ENCODE data around the gene CPEB4. TPM values are rescaled to one million over a fixed set of nuclear protein-coding genes. Genes with fewer than 3 reads are reported as not detected.

The CPEB4 gene
- total and polyA plus RNA-seq, 2 experiments from 2014 or later = 5.9 to 10.2 TPM

DNA sequence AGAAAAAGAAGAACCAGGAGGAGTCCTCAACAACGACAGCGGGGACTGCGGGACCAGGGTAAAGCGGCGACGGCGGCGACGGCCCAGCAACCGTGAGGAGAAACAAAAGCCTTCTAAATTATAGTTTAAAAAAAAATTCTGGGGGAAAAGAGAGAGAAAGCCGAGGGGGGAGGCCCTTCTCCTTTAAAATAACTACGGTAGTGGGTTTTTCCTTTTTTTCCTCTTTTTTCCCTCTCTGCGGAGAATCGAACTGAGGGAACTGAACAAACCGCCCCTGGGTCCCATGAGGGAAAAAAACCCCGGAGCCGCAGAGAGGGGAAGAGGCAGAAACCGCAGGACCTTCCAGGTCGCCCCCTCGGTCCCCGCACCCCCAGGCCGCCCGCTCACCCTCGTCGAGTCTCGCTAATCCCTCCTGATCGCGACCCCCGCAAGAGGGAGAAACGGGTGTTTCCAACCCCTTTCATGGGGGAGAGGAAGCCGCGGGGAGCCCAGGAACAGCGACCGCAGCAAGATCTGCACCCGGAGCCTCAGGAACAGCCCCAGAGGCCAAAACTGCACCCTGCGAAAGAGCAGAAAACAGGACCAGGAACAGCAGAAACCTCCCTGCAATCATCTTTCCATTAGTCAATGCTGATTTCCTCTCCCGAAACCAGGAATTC, 453 bp downstream of the CPEB4 start (continued):
- TF ChIP-seq, protein P1, sequence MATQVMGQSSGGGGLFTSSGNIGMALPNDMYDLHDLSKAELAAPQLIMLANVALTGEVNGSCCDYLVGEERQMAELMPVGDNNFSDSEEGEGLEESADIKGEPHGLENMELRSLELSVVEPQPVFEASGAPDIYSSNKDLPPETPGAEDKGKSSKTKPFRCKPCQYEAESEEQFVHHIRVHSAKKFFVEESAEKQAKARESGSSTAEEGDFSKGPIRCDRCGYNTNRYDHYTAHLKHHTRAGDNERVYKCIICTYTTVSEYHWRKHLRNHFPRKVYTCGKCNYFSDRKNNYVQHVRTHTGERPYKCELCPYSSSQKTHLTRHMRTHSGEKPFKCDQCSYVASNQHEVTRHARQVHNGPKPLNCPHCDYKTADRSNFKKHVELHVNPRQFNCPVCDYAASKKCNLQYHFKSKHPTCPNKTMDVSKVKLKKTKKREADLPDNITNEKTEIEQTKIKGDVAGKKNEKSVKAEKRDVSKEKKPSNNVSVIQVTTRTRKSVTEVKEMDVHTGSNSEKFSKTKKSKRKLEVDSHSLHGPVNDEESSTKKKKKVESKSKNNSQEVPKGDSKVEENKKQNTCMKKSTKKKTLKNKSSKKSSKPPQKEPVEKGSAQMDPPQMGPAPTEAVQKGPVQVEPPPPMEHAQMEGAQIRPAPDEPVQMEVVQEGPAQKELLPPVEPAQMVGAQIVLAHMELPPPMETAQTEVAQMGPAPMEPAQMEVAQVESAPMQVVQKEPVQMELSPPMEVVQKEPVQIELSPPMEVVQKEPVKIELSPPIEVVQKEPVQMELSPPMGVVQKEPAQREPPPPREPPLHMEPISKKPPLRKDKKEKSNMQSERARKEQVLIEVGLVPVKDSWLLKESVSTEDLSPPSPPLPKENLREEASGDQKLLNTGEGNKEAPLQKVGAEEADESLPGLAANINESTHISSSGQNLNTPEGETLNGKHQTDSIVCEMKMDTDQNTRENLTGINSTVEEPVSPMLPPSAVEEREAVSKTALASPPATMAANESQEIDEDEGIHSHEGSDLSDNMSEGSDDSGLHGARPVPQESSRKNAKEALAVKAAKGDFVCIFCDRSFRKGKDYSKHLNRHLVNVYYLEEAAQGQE (IDR thresholded peaks at IDR 0.05; ENCODE audit: unreplicated experiment) = no peak
- TF ChIP-seq ZNF331 (CRISPR knock-in tag; IDR thresholded peaks at IDR 0.05; ENCODE audit: low read depth) (no peak), POLR2AphosphoS5 (IDR thresholded peaks at IDR 0.05; ENCODE audit: low read depth) (no peak), STAT1 (IDR thresholded peaks at IDR 0.05; ENCODE audit: unreplicated experiment) (no peak)

DNA sequence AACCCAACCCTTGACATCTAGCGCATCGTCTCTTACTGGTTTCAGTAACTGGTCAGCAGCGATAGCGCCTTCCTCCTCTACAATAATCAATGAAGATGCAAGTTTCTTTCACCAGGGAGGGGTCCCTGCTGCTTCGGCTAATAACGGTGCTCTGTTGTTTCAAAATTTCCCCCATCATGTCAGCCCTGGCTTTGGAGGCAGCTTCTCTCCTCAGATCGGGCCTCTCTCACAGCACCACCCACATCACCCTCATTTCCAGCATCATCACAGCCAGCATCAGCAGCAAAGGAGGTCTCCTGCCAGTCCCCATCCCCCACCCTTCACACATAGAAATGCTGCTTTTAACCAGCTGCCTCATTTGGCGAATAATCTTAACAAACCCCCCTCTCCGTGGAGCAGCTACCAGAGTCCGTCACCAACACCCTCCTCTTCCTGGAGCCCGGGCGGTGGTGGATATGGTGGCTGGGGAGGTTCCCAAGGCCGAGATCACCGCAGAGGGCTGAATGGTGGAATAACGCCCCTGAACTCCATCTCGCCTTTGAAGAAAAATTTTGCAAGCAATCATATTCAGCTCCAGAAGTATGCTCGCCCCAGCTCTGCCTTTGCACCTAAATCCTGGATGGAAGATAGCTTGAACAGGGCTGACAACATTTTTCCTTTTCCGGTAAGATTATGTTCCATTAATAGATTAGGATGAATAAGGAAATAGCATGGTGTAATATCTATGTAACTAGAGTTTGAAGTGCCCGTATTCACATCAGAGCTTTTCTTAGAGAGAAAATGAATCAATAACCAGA, 2.2 kb downstream of the CPEB4 start:
- H3K36me3 Mint-ChIP-seq (ENCODE audit: low read depth) = no peaks in the 10 kb centered on the region
- no peaks in the 10 kb centered on the region for H3K9me2 ChIP-seq (ENCODE audit: insufficient read depth)
- H3K27me3 Mint-ChIP-seq (ENCODE audit: insufficient read depth, low read depth, poor library complexity) = peaks cover 7% of the 10 kb centered on the region
- H3K4me1 Mint-ChIP-seq = peaks cover 42% of the 10 kb centered on the region
- no peaks in the 10 kb centered on the region for H3K36me3 ChIP-seq (ENCODE audit: insufficient read depth)
- TF ChIP-seq, protein P1 (IDR thresholded peaks at IDR 0.05; ENCODE audit: unreplicated experiment) = no peak
- TF ChIP-seq STAT1 (IDR thresholded peaks at IDR 0.05; ENCODE audit: unreplicated experiment) = no peak
- TF ChIP-seq JUNB (IDR thresholded peaks at IDR 0.05; ENCODE audit: unreplicated experiment) = no peak
- peaks cover 44% of the 10 kb centered on the region for H3K4me1 ChIP-seq (ENCODE audit: insufficient read depth)
- peak overlapping the region; percentile 74 for H2AFZ ChIP-seq
- H3K4me3 Mint-ChIP-seq = peak overlapping the region; percentile 82
- H3K79me2 ChIP-seq (replicated peaks; ENCODE audit: insufficient read depth) = peaks cover 30% of the 10 kb centered on the region
- peak; percentile 56 for DNase-seq (ENCODE audit: low spot score)
- no peak overlapping the region for H3K27ac ChIP-seq (ENCODE audit: low read depth)
- peak overlapping the region; percentile 13; the same call in 1 of the 2 replicates for H3K27ac Mint-ChIP-seq
- peak overlapping the region; percentile 42 for H3K4me3 ChIP-seq
- no peaks in the 10 kb centered on the region for H4K20me1 ChIP-seq (replicated peaks; ENCODE audit: insufficient read depth)
- no peaks in the 10 kb centered on the region for H3K27me3 ChIP-seq (ENCODE audit: insufficient read depth)
- no peaks in the 10 kb centered on the region for H3K9me3 Mint-ChIP-seq
- H3K4me2 ChIP-seq = peak overlapping the region; percentile 81
- no peaks in the 10 kb centered on the region for H3F3A ChIP-seq (replicated peaks; ENCODE audit: low read depth)
- ATAC-seq = peak; percentile 10
